GM12872 (cell line): ENCODE results near the gene LGSN.

Experiments used
- TF ChIP-seq, protein P1 (sequence below): IDR thresholded peaks from 3 replicates; pipeline ENCODE4 v1.5.1; 2011; ENCODE audit warnings: low read depth, mild to moderate bottlenecking, low read length, moderate library complexity; ENCODE audit not compliant: insufficient read depth

LGSN gene

DNA sequence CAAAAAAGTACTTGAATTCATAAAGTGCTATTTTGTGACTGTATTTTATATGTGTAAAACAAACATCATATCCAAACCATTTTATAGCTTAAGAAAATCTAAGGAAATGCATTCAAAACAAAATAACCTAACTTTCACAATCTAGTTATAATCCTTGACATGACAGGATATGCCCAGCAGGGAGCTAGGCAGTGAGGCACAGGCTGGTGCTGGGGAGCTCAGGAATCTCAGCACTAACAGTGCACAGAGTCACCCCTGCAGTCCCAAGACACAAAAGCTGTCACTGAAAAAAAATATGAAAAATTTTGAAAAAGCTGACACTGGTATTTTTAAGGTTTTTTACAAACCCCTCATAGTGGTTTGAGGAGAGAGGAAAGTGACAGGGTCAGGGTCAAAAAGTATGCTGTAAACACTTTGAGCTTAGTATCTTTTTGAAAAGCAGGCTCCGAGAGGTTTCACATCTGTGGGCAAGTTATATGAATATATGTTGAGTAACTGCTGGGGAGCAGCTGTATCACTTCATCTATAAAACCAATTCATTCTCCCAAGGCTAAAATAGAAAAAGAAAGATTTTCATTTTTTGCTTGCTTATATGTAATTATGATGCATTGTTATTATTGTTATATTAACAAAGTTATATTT, 24.1 kb downstream of the LGSN start:
- TF ChIP-seq, protein P1, sequence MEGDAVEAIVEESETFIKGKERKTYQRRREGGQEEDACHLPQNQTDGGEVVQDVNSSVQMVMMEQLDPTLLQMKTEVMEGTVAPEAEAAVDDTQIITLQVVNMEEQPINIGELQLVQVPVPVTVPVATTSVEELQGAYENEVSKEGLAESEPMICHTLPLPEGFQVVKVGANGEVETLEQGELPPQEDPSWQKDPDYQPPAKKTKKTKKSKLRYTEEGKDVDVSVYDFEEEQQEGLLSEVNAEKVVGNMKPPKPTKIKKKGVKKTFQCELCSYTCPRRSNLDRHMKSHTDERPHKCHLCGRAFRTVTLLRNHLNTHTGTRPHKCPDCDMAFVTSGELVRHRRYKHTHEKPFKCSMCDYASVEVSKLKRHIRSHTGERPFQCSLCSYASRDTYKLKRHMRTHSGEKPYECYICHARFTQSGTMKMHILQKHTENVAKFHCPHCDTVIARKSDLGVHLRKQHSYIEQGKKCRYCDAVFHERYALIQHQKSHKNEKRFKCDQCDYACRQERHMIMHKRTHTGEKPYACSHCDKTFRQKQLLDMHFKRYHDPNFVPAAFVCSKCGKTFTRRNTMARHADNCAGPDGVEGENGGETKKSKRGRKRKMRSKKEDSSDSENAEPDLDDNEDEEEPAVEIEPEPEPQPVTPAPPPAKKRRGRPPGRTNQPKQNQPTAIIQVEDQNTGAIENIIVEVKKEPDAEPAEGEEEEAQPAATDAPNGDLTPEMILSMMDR: no peak

DNA sequence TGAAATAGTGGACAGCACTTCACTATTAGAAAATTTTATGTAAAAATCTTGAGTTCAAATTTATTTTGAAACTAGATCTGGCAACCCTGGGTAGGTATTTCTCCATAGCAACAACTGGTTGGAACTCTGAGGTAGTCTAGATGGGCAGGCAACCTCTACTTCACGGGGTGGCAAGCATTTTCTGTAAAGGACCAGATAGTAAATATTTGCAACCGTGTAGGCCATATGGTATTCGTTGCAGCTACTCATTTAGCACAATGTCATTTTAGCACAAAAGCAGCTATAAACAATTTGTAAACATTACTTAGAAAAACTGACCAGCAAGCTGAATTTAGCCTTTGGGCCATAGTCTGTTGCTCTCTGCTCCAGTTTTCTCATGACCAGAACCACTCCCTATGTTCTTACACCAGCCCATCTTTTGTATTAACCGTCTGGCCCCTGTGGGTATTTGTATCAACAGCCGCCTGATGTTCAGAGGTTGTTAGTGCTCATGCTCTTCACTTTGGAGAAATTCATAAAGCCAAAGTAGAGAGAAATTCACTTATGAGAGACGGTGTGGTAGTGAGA, 29.2 kb downstream of the LGSN start:
- TF ChIP-seq, protein P1: no peak

DNA sequence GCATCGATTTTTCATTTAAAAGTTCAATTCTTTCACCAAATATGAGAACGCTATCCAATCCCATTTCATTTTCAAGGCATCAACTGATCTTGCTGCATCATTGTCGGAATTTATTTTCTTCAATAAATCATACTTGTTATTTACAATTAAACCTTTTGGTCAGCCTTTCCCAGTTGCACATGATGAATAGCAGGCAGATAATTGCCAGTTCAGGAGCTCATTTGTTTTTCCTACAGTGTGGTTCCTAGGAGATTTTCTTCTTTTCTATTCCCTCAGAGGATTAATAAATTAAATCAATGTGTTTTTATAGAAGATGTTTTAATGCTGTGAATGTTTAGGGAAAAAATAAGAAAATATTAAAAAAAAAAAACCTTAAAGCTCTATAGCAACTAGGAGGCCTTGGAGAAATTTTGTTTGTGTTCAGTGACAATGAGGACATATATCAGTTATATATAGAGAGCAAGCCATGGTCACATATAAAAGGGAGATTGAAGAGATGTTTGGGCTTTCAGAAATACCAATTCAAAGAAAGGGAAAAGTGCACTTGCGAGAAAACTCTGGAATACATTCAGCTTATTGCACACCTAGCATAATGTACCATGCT, 30.4 kb downstream of the LGSN start:
- TF ChIP-seq, protein P1: no peak

DNA sequence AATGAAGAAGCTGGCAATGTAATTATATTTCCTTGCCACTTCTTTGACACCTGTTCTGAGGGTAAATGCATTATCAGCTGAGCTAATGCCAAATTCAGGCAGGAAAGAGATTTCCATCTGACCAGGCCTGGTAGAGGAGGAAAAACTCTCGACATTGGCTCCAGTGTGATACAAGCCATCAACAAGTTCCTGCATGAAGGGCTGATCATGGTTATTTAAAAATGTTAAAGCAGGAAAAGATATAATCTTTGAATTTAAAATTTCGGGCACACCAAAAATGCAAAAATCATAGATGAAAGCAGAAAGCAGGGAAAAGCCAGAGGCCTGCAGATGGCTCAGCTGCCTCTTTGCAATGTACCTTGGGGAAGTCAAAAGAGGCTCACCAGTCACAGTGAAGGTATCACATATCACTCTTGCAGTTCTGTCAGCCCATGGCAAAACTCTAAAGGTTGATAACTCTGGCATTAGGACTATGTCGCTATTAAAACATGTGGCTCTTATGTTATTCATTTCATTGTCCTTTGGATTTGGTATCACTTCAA, 39.1 kb downstream of the LGSN start:
- TF ChIP-seq, protein P1: no peak

DNA sequence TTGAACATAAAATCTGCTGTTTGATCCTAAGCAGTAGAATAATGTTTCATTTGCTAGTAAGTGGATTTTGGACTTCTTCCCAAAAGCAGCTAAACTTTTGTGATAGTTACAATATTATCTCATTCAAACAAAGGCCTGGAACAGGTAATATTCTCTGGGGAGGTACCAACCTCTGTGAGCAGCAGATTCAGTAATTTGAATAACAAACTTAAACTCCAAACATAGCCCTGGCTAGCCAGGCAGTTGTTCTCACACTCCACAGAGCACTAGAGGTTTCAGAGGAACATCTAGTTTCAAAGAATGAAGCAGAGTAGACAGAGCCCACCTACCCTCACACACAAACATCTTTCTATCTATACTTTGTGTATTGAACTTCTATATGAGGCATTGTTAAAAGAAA, 40.9 kb downstream of the LGSN start:
- TF ChIP-seq, protein P1: no peak

DNA sequence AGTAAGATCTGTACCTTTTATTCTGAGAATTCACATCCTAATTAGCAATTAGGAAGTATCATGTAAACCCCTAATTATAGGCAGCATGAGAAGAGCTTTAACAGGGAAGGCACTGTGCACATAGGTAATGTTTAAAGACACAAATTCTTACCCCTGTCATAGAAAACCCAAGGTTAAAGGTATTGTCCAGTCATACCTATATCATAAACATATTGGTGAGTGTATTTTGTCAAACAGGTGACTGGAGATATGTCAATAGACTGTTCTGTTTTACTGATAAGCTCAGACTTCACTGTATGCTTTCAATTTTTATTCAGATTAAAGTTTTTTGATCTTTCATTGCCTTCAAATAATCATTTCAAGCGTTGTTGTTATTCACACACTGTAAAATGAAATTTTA, 43.8 kb downstream of the LGSN start:
- TF ChIP-seq, protein P1: no peak

DNA sequence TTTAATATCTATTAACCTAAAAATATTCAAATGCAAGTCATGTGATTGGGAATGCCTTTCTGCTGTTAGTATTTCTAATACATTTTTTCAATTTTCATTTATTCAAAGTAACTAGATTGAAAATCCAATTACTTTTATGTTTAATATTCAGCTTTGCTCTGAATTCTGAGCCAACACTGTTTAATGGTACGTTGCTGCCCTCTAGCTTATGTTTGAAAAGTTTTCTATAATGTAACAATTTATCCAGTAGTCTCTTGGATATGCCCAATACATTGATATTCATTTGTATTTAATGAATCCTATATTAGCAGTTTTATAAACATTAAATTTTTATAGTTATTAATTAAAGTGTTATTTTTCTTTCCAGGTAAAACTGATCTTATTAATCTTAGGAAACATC, 47.4 kb downstream of the LGSN start:
- TF ChIP-seq, protein P1: 0 out of 3 replicates have a peak, but pooled peaks have one; percentile 9
